Peyer's patch (tissue), 4 donors: ENCODE measurements around the gene KNG1.

Experiments used
- CTCF ChIP-seq, 6 experiments: fragments of 450-650 bp in 4 of 6; fragments of 200-600 bp in 2 of 6; sonication (generic) in 1 of 6; IDR thresholded peaks; one replicate each; pipeline ENCODE4 v1.5.1; 2017 to 2019; ENCODE audit warnings: antibody characterized with exemption in 6 of 6, mild to moderate bottlenecking in 3 of 6, moderate library complexity in 1 of 6
- POLR2A ChIP-seq, 2 donors: fragments of 450-650 bp; IDR thresholded peaks; one replicate each; pipeline ENCODE4 v1.5.1; 2017; ENCODE audit warnings: antibody characterized with exemption in 2 of 2, mild to moderate bottlenecking in 2 of 2, moderate library complexity in 2 of 2

- no peak for TF ChIP-seq CTCF (IDR thresholded peaks at IDR 0.05)
- no peak for TF ChIP-seq POLR2A (IDR thresholded peaks at IDR 0.05)
Measured at GRCh38 chr3:186759231-186759930, 42.2 kb downstream of the KNG1 start.
